HepG2 (cell line): ENCODE measurements around the gene GABRB3.

Experiments
- CTCF ChIP-seq: sonication (generic); formaldehyde crosslinking; IDR thresholded peaks from 2 replicates; pipeline ENCODE4 v1.5.0; 2020; ENCODE audit warnings: mild to moderate bottlenecking, missing genetic modification reagents, moderate library complexity
- DRAP1 ChIP-seq: IDR thresholded peaks from 2 replicates; pipeline ENCODE4 v1.6.1; 2016; ENCODE audit warnings: missing genetic modification reagents, missing compliant biosample characterization
- FOXP4 ChIP-seq: sonication (generic); formaldehyde crosslinking; IDR thresholded peaks from 2 replicates; pipeline ENCODE4 v1.4.0; 2020; ENCODE audit warnings: missing genetic modification reagents
- HDAC2 ChIP-seq: sonication (generic); formaldehyde crosslinking; IDR thresholded peaks from 2 replicates; pipeline ENCODE4 v1.4.0; 2020; ENCODE audit warnings: missing genetic modification reagents
- ISL2 ChIP-seq: sonication (generic); formaldehyde crosslinking; IDR thresholded peaks from 2 replicates; pipeline ENCODE4 v1.5.0; 2020; ENCODE audit warnings: missing genetic modification reagents
- MYC ChIP-seq: sonication (generic); formaldehyde crosslinking; IDR thresholded peaks from 2 replicates; pipeline ENCODE4 v1.9.0; 2021; ENCODE audit warnings: missing genetic modification reagents, borderline replicate concordance
- PLRG1 ChIP-seq: fragments of 450-650 bp; conservative IDR thresholded peaks from 2 replicates; pipeline ENCODE4 v1.6.1; 2016
- POLR2A ChIP-seq, 2 experiments: IDR thresholded peaks; 2 replicates each; pipeline ENCODE4 v1.6.1; 2011; ENCODE audit warnings: low read depth in 2 of 2, low read length in 2 of 2, mild to moderate bottlenecking in 1 of 2, moderate library complexity in 1 of 2; ENCODE audit not compliant: insufficient read depth in 1 of 2
- POLR2AphosphoS5 ChIP-seq: IDR thresholded peaks from 2 replicates; pipeline ENCODE4 v1.6.1; 2012; ENCODE audit warnings: low read depth, low read length
- RFX5 ChIP-seq: IDR thresholded peaks from 2 replicates; pipeline ENCODE4 v1.6.1; 2011; ENCODE audit warnings: low read depth, low read length, improper control_type of control experiment
- ZNF788 ChIP-seq: sonication (generic); formaldehyde crosslinking; IDR thresholded peaks from 2 replicates; pipeline ENCODE4 v1.5.0; 2020; ENCODE audit warnings: mild to moderate bottlenecking, missing genetic modification reagents, borderline replicate concordance
- ZNF800 ChIP-seq: sonication (generic); formaldehyde crosslinking; IDR thresholded peaks from 2 replicates; pipeline ENCODE4 v1.4.0; 2020; ENCODE audit warnings: missing genetic modification reagents

- TF ChIP-seq ISL2: no peak
- TF ChIP-seq POLR2A (IDR thresholded peaks at IDR 0.05; ENCODE audit: insufficient read depth in 1 of 2, low read depth in 2 of 2, low read length in 2 of 2): no peak
- TF ChIP-seq RFX5: no peak
- TF ChIP-seq MYC (CRISPR knock-in tag): no peak
- no peak for TF ChIP-seq ZNF800
- TF ChIP-seq PLRG1: no peak
- TF ChIP-seq HDAC2 (CRISPR knock-in tag): no peak
- no peak for TF ChIP-seq ZNF788
- TF ChIP-seq FOXP4 (CRISPR knock-in tag): no peak
- TF ChIP-seq DRAP1 (CRISPR knock-in tag): no peak
- TF ChIP-seq CTCF (CRISPR knock-in tag): no peak
- TF ChIP-seq POLR2AphosphoS5: no peak
Observed at GRCh38 chr15:26712335-26712734, 60.5 kb downstream of the GABRB3 start.
